ENCODE measurements around the gene MAGI3. TPM values are rescaled to one million over a fixed set of nuclear protein-coding genes. Genes with fewer than 3 reads are reported as not detected.
"Not testable (repeated sequence)": the region's sequence is repeated elsewhere in the genome, so short reads cannot be mapped to it uniquely, and the experiment has no call there.

Gene MAGI3
- total RNA-seq, 2 experiments from 2014 or later = 4.7 to 7.8 TPM

- Histone ChIP-seq H3K4me1 (ENCODE audit: insufficient read depth, low read length, poor library complexity, severe bottlenecking) (no peaks in the 10 kb centered on the region), H4K20me1 (ENCODE audit: insufficient read depth, low read length) (no peaks in the 10 kb centered on the region), H3K4me3 (ENCODE audit: low read depth, low read length, poor library complexity, severe bottlenecking) (no peak overlapping the region), H2AFZ (ENCODE audit: low read length) (no peak overlapping the region), H3K9me3 (ENCODE audit: low read length) (no peaks in the 10 kb centered on the region), H3K27ac (ENCODE audit: low read depth, low read length, poor library complexity, severe bottlenecking) (no peak overlapping the region), H3K79me2 (ENCODE audit: insufficient read depth, low read depth, low read length) (no peaks in the 10 kb centered on the region), H3K36me3 (ENCODE audit: insufficient read depth, low read length) (no peaks in the 10 kb centered on the region), H3K4me2 (ENCODE audit: low read length) (no peak overlapping the region), H3K9me2 (ENCODE audit: insufficient read depth, low read length) (no peaks in the 10 kb centered on the region; the same call in 1 of the 2 replicates)
- TF ChIP-seq CTCF (conservative IDR thresholded peaks at IDR 0.05; ENCODE audit: low read length) = no peak
- TF ChIP-seq EZH2phosphoT487 (IDR thresholded peaks at IDR 0.05; ENCODE audit: borderline replicate concordance, low read depth, low read length) = no peak
- BruUV-seq (replicated peaks) = no TSS peak
- CTCF ChIA-PET (ENCODE audit: unreplicated experiment) = no interaction called here
- POLR2A ChIA-PET = no interaction called here
- intact Hi-C loops (cut with micrococcal nuclease; ENCODE audit: unreplicated experiment) = no loop called here
- no peak for DNase-seq (ENCODE audit: low spot score)
Observed at GRCh38 chr1:113593550-113594297, 203.4 kb downstream of the MAGI3 start.

GRCh38 chr1:113604466-113604865 lies 214.2 kb downstream of the MAGI3 start:
- CTCF ChIA-PET (ENCODE audit: unreplicated experiment); intact Hi-C loops (cut with micrococcal nuclease; ENCODE audit: unreplicated experiment); H3K4me2 ChIP-seq (ENCODE audit: low read length); DNase-seq (ENCODE audit: low spot score); H3K9me3 ChIP-seq (ENCODE audit: low read length); H3K27ac ChIP-seq (ENCODE audit: low read depth, low read length, poor library complexity, severe bottlenecking); H2AFZ ChIP-seq (ENCODE audit: low read length); H3K4me1 ChIP-seq (ENCODE audit: insufficient read depth, low read length, poor library complexity, severe bottlenecking); H3K36me3 ChIP-seq (ENCODE audit: insufficient read depth, low read length); H4K20me1 ChIP-seq (ENCODE audit: insufficient read depth, low read length); H3K4me3 ChIP-seq (ENCODE audit: low read depth, low read length, poor library complexity, severe bottlenecking); H3K9me2 ChIP-seq (ENCODE audit: insufficient read depth, low read length); H3K79me2 ChIP-seq (ENCODE audit: insufficient read depth, low read depth, low read length); BruUV-seq (replicated peaks): not testable (repeated sequence)
- POLR2A ChIA-PET = interaction anchor here (0.7 kb wide), 1 partner anchor 236 kb away, joined by 3 read pairs; no protein-coding TSS in a partner anchor

GRCh38 chr1:113605146-113605545 lies 214.8 kb downstream of the MAGI3 start:
- no peaks in the 10 kb centered on the region for H3K79me2 ChIP-seq (ENCODE audit: insufficient read depth, low read depth, low read length)
- no peaks in the 10 kb centered on the region for H3K9me3 ChIP-seq (ENCODE audit: low read length)
- TF ChIP-seq EZH2phosphoT487 (IDR thresholded peaks at IDR 0.05; ENCODE audit: borderline replicate concordance, low read depth, low read length) (no peak), CTCF (conservative IDR thresholded peaks at IDR 0.05; ENCODE audit: low read length) (no peak)
- ChIA-PET POLR2A (interaction anchor here (0.7 to 1.6 kb wide), 2 partner anchors 11 to 236 kb away, joined by 3 to 8 read pairs; no protein-coding TSS in a partner anchor), CTCF (ENCODE audit: unreplicated experiment) (no interaction called here)
- DNase-seq (ENCODE audit: low spot score) = no peak
- no peak overlapping the region for H2AFZ ChIP-seq (ENCODE audit: low read length)
- H3K4me2 ChIP-seq (ENCODE audit: low read length) = no peak overlapping the region
- H3K4me1 ChIP-seq (ENCODE audit: insufficient read depth, low read length, poor library complexity, severe bottlenecking) = no peaks in the 10 kb centered on the region
- no peaks in the 10 kb centered on the region for H4K20me1 ChIP-seq (ENCODE audit: insufficient read depth, low read length)
- H3K9me2 ChIP-seq (ENCODE audit: insufficient read depth, low read length) = no peaks in the 10 kb centered on the region
- H3K36me3 ChIP-seq (ENCODE audit: insufficient read depth, low read length) = no peaks in the 10 kb centered on the region
- H3K4me3 ChIP-seq (ENCODE audit: low read depth, low read length, poor library complexity, severe bottlenecking) = no peak overlapping the region
- intact Hi-C loops (cut with micrococcal nuclease; ENCODE audit: unreplicated experiment) = no loop called here
- H3K27ac ChIP-seq (ENCODE audit: low read depth, low read length, poor library complexity, severe bottlenecking) = no peak overlapping the region
- no TSS peak for BruUV-seq (replicated peaks)

Measured in OCI-LY7 (cell line).